ENCODE data around the gene TECTA. TPM values are rescaled to one million over a fixed set of nuclear protein-coding genes. Genes with fewer than 3 reads are reported as not detected.
"Not testable (repeated sequence)": the region's sequence is repeated elsewhere in the genome, so short reads cannot be mapped to it uniquely, and the experiment has no call there.

TECTA gene
- total RNA-seq, 2 donors from 2014 or later: 0.59 to 4.2 TPM

DNA sequence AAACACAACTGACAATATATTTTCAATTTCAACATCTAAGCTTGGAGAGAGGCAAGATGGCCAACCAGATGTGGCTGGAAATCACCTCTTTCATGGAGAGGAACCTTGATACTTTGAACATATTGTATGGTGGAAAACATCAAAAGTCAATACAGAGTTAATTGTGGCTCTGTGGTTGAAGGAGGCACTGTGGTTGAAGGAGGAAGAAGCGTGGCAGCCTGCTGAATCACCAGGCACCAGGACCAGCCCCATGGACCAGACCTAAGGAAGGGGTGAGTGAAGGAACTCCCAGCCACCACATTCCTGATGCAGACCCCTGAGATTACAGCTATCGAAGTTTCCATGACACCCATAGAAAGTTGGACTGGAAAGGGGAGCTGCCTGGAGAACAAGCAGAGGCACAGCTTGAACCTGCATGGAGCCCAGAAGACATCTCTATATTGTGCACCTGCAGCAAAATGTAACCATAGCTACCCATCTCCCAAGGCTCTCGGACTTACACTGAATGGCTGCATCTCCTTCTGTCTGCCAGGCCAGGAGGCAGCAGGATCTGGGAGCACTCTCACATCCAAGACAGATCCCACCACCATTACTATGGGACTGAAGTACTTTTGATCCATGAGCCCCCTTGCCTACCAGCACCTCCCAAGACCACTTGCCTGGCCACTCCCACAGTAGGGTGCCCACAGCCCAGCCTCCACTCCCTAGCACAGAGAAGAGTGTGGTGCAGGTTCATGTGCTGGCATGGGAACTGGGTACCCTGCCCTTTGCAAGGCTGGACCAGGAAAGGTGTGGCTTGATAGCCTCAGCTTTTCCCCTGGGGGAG, 111.7 kb downstream of the TECTA start:
- DNase-seq (no peak), ATAC-seq (peak; percentile 16 to 34)
- intact Hi-C loops (cut with DNase I): no loop called here

DNA sequence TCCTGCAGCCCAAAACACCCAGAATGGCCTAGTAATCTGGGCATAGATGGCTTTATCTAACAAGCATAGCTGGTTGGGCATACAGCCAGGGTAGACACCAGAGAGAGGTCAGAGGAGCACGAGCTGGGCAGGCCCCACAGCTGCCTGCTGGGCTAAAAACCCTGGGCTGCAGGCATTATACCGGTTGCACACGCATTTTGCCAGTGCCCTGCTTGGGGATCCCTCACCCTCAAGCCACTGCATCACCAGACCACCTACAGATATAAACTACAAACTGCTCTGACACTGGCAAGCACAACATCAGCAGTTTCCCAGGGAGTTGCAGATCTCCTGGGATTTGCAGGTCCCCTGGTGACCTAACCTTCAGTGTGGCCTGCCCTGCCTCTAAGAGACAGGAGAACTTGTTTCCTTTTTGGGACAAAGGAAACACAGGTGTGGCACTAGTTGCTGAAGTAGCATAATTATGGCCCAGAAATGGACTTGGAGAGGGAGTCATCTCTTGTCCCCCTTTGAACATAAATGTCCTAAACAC, 112.4 kb downstream of the TECTA start:
- intact Hi-C loops (cut with DNase I): no loop called here
- ATAC-seq: peak; percentile 47 to 49

DNA sequence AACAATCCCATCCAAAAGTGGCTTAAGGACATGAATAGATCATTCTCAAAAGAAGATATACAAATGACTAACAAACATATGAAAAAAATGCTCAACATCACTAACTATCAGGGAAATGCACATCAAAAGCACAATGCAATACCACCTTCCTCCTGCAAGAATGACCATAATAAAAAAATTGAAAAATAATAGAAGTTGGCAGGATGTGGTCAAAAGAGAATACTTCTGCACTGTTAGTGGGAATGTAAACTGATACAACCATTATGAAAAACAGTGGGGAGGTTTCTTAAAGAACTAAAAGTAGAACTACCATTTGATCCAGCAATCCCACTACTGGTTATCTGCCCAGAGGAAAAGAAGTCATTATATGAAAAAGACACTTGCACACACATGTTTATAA, 113.8 kb downstream of the TECTA start:
- intact Hi-C loops (cut with DNase I): no loop called here
- no peak for DNase-seq
- ATAC-seq: no peak

More for the DNA sequence above, 112.4 kb downstream of the TECTA start:
- no peak for DNase-seq

DNA sequence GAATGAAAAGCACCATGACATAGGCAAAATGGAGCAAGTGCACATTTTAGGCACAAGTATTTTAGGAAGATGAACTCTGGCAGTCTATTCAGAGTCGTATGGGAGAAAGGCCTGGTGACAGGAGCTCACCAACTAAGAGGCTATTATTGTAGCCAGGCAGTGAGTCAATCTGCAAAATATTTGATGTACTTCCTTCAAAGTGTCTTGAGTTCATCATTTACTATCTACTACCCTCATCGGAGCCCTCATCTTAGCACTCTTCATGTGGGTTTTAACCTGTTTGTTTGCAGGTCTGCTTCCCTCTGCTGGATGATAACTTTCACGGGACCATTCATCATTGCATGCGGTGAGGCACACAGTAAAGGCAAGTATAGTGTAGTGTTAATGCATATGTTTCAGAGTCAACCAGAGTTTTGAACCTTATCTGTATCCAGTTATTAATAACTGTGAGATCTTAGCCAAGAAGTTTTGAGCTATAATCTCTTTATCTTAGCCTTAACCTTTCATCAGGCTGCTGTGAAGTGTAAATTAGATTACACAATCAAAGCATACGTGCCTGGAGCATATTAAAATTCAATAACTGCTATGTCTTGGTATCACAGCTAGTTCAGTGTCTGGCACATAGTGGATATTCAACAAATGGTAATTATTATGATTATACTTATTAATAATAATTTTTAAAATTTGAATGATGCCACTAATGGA, 120.6 kb downstream of the TECTA start:
- ATAC-seq: no peak
- no peak for DNase-seq
- intact Hi-C loops (cut with DNase I): no loop called here

DNA sequence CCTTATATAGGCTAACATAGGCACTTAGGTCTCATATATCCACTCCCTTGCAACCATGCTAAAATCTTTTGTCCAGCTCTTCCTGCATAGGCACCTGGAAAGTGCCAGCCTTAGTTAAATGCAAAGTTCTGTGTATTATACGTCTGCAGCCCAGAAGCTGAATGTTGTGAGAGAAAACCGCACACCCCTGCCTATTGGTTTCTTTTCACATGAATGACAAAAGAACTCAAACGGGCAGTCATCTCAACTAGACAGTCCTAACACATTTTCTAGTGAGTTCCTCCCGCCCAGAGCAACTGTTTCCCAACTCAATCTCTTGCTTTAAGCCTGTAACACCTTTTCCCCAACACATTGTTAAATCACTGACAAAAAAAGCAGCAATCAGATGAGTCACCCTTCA, 122.1 kb downstream of the TECTA start:
- intact Hi-C loops (cut with DNase I): no loop called here
- ATAC-seq (no peak), DNase-seq (no peak)

DNA sequence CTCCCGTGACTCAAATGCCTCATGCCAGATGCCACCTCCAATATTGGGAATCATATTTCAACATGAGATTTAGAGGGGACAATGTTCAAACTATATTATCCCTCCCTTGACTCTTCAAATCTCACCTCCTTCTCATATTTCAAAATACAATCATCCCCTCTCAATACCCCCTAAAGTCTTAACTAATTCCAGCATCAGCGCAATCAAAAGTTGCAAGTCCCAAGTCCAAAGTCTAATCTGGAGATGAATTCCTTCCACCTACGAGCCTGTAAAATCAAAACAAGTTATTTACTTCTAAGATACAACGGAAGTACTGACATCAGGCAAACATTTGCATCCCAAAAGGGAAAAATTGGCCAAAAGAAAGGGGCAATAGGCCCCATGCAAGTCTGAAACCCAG, 124.3 kb downstream of the TECTA start:
- no peak for ATAC-seq
- no peak for DNase-seq
- intact Hi-C loops (cut with DNase I): no loop called here

DNA sequence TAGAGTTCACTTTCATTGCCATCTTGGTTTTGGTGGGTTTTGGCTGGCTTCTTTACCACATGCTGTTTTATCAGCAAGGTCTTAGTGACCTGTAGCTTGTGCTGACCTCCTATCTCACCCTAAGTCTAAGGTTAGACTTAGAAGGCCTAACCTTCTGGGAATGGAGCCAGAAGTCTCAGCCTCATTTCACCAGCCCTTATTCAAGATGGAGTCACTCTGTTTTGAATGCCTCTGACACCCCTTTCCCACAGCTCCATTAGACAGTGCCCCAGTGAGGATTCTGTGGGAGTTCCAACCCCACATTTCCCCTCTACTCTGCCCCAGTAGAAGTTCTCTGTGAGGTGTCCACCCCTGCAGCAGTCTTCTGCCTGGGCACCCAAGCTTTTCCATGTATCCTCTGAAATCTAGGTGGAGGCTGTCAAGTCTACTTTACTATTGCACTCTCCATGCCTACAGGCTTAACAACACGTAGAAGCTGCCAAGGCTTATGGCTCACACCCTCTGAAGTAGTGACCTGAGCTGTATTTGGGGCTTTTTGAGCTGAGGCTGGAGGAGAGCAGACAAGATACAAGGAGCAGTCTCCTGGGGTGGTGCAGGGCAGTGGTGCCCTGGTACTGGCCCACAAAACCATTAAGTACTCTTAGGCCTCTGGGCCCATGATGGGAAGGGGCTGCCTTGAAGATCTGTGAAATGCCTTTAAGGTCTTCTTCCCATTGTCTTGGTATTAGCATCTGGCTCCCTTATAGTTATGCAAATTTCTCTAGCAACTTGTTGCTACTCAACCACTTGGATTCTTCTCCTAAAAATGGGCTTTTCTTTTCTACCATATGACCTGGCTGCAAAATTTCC, 125.6 kb downstream of the TECTA start:
- intact Hi-C loops (cut with DNase I): no loop called here
- DNase-seq: no peak

DNA sequence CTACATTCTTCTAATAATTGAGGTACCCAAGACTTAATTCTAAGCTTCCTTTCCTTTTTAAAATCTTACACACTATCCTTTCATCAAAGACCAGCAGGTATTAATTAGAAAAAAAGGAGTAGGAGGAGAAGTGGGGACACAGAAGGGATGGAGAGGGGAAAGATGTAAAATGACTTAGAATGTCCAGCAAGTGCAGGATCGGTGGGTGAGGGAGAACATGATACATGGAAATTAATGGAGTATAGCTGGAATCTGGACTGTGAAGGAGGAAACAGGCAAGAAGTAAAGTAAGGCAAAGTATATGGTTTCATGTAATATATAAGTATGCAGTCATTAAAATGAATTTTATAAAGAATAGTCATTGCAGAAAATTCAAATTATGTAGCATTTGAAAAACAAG, 127.8 kb downstream of the TECTA start:
- intact Hi-C loops (cut with DNase I): no loop called here
- ATAC-seq (no peak), DNase-seq (no peak)

More for the DNA sequence above, 125.6 kb downstream of the TECTA start:
- no peak for ATAC-seq

DNA sequence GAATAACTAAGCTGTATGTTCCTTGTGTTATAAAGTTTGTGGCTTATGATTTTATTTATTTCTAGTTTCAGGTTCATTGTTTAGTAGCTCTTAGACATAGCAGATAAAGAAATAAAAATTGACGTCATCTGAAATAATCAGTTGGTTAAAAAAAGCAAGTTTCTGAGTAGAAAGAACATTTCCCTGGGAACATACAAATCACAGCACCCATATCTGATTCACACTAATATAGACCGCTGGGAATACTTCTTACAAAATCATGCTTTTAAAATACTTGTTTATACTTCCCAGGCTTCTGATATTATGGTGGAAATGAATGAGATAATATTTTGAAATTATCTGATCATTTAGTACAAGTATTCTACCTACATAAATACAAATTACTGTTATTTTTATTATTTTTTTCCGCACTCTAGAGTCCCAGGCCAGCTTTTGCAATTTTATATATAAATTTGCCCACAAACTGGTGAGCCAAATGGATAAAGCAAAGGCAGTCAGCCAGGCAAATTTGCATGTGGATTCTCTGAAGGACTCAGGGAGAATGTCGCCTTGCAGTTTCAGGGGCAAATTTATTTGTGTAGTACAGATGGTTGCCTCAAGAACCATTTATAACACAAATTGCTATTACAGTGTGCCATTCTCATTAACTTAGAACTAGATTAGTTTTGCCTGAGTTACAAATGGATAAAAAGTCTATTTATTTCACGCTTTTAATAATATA, 128.6 kb downstream of the TECTA start:
- ATAC-seq (no peak), DNase-seq (no peak)
- intact Hi-C loops (cut with DNase I): no loop called here

DNA sequence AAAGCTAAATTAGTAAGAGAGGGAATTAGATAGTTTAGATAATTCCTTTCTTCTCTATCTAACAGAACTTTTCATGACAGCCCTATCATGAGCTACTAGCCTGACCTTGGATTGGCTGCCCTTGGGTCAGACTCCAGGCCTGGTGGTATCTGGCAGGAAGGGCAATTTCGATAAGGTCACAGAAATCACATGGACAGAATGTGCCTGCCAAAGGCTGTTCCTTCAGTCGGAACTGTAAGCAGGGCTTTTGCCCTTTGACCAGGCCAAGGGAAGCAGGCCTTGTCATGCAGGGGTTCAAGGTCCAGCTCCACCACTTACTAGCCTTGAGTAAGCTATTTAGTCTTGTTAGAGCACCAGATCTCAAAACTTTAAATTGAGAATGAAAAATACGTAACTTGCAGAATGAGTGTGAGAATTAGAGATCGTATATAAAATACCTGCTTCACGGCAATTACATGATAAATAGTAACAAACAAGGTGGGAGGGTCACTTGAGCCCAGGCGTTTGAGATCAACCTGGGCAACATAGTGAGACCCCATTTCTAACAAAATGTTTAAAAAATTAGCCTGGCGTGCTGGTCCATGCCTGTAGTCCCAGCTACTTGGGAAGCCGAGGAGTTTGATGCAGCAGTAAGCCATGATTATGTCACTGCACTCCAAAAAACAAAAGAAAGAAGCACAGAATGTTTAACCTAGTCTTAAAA, 130.7 kb downstream of the TECTA start:
- ATAC-seq (peak; percentile 47 to 75), DNase-seq (peak; percentile 70)
- intact Hi-C loops (cut with DNase I): no loop called here

DNA sequence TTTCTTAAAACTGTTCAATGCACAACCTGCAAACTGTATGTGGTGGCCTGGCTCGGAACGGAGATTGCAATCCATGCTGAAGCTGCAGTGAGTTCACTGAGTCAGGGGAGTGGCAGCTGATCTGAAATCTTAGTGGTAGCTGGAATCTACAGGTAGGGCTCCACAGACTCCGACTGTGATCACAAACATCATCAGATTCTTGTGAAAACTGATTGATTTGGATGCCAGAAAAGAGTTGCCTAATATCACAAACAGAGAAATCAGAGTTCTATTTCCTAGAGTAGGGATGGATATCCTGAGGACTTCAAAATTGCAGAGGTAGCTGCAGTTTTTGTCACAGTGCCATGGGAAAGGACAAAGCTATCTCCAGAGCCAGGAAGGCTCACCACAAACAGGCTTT, 134.0 kb downstream of the TECTA start:
- DNase-seq (no peak), ATAC-seq (no peak)
- intact Hi-C loops (cut with DNase I): no loop called here

DNA sequence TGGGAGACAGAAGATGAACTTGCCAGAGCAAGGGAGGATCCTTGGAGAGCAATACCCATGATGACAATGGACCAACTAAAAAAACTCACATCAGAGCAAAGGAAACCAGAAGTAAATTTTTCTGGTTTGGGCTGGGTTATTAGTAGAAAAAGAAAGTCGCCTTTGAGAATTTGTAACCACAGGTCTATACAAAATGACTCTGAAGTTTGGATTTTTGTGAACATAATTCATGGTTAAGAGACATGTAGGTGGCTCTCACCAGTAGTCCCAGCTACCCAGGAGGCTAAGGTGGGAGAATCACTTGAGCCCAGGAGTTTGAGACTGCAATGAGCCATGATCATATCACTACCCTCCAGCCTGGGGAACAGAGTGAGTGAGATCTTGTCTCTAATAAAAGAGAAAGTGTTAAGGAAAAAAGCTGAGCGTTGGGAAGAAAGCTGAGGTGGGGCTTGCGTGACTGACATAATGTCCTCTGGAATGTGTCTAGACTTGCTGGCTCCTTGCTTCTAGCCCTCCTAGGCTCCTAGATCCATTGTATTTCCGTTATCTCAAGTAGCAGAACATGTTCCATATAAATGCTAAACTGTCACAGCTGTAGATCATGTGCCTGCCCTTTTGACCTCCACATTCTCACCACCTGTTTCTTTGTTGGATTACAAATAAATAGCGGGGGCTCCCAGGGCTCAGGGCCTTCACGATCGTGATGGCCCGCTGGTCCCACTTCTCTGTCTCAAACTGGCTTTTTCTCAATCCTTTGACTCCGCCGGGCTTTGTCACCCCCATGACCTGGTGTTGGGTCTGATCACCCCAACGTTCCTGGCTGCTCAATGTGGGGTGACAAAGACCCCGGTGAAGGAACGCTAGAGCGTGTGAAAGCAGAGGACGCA, 135.3 kb downstream of the TECTA start:
- ATAC-seq (peak in 1 of 2 donors; percentile 39), DNase-seq (no peak)
- intact Hi-C loops (cut with DNase I): loop anchor here in 1 of 2 donors (1.0 kb wide), 1 partner anchor 26 kb away; no protein-coding TSS in a partner anchor

DNA sequence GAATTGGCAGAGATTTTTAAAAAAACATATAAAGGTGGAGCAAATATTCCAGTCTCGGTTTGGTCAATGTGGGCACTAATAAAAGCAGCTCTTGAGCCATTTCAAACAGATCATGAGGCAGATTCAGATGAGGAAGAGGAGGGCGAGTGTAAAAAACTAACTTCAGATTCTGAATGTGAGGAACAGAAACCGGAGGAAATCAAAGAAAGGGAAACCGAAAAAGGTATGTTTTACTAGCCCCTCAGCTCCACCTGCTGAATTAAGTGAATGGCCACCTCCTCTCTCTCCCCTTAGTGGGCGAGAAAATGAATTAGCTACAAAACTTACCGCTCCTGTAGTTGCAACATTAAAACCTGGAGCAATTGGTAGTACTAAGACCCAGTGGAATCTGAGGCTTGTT, 136.2 kb downstream of the TECTA start:
- ATAC-seq, DNase-seq: not testable (repeated sequence)
- intact Hi-C loops (cut with DNase I): loop anchor here in 1 of 2 donors (1.0 kb wide), 1 partner anchor 25 kb away; no protein-coding TSS in a partner anchor

DNA sequence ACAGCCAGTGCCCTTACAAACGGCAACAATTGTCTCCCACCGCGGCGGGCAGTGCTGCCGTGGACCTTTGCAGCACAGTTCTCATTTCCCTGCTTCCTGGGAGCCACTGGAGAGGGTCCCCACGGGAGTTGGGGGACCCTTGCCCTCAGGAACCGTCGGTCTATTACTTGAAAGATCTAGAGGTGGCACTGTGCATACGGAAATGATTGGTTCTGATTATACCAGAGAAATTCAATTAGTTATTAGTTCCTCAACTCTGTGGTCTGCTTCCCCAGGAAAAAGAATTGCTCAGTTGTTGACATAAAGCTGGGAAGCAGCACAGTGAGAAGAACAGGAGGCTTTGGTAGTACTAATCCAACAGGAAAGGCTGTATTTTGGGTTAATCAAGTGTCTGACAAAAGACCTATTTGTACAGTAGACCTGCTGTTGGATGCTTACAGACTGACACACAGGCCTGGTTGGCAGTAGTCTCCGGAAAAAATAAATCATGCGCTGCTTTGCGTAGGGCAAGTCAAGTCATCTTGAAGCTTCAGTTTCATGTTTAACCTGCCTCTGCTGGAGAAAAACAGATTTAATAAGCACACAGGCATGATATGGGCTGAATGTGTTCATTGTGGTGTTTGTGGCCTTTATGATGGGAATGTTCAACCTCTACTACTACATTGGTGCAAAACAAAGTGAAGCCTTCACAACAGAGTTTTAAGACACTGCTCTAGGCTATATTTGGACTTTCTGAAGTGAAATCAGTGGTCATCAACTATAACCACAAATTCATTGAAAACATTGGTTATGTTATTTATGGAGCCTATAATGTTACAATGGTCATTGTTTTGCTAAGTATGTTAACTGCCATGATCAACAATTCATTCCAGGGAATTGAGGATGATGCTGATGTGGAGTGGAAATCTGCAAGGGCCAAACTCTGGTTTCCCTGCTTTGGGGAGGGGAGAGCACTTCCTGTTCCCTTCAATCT, 136.9 kb downstream of the TECTA start:
- ATAC-seq: no peak
- DNase-seq: no peak
- intact Hi-C loops (cut with DNase I): loop anchor here in 1 of 2 donors (1.0 kb wide), 1 partner anchor 24 kb away; no protein-coding TSS in a partner anchor

DNA sequence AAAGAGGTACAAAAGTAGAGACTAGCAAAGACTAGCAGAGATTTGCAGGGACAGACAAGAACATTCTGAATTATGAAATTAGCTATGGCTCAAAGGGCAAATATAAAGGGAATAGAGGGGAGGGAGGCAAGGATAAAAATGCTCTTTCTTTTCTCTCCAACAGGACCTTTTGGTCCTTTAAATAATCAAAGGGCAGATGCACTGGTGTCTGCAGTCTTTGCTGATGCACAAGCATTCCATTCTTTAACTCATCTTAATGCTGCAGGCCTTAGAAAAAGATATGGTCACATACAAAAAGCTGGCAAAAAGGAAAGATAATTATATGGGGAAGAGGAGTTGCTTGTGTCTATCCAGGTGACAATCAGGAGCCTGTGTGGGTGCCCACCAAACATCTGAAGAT, 137.9 kb downstream of the TECTA start:
- ATAC-seq (no peak), DNase-seq (no peak)
- intact Hi-C loops (cut with DNase I): no loop called here

DNA sequence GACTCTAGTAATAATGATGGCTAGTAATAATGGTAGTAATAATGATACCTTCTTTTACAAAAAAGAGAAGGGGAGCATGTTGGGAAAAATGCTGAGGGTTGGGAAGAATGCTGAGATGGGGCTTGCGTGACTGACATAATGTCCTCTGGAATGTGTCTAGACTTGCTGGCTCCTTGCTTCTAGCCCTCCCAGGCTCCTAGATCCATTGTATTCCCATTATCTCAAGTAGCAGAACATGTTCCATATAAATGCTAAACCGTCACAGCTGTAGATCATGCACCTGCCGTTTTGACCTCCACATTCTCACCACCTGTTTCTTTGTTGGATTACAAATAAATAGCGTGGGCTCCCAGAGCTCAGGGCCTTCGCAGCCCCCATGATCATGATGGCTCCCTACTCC, 139.0 kb downstream of the TECTA start:
- ATAC-seq; intact Hi-C loops (cut with DNase I); DNase-seq: not testable (repeated sequence)

Measured in left cardiac atrium (tissue), 4 donors.